ENCODE measurements around the gene HYLS1. TPM values are rescaled to one million over a fixed set of nuclear protein-coding genes. Genes with fewer than 3 reads are reported as not detected.

The HYLS1 gene
- total RNA-seq, 1 experiment from 2014 or later: 8.1 TPM

- no peak overlapping the region for H3K4me3 Mint-ChIP-seq
- H3K9me3 Mint-ChIP-seq: no peaks in the 10 kb centered on the region
- peak overlapping the region; percentile 47 for H3K27ac Mint-ChIP-seq
- DNase-seq (ENCODE audit: low spot score) (no peak), ATAC-seq (peak; percentile 12)
- no peaks in the 10 kb centered on the region for H3K36me3 Mint-ChIP-seq
- H3K4me1 Mint-ChIP-seq: peaks cover 23% of the 10 kb centered on the region
- ChIA-PET POLR2A (interaction anchor here (1.3 kb wide), 1 partner anchor 252 kb away, joined by 4 read pairs; no protein-coding TSS in a partner anchor), CTCF (interaction anchor here (1.0 to 3.2 kb wide), 24 partner anchors 9 to 252 kb away, joined by 3 to 28 read pairs (median 6); partner anchors contain the start of gene HYLS1)
- no peak for TF ChIP-seq HMGA2 (CRISPR knock-in tag; IDR thresholded peaks at IDR 0.05)
- no peak for TF ChIP-seq ZNF138 (CRISPR knock-in tag; conservative IDR thresholded peaks at IDR 0.05)
- TF ChIP-seq PRRX2 (CRISPR knock-in tag; IDR thresholded peaks at IDR 0.05): no peak
- TF ChIP-seq ZSCAN18 (CRISPR knock-in tag; IDR thresholded peaks at IDR 0.05): no peak
- TF ChIP-seq ZBTB43 (CRISPR knock-in tag; IDR thresholded peaks at IDR 0.05): no peak
- TF ChIP-seq E2F4 (CRISPR knock-in tag; IDR thresholded peaks at IDR 0.05; ENCODE audit: borderline replicate concordance, low read depth): no peak
- TF ChIP-seq CREM (CRISPR knock-in tag; IDR thresholded peaks at IDR 0.05): no peak
- TF ChIP-seq NFE2L1 (CRISPR knock-in tag; IDR thresholded peaks at IDR 0.05): no peak
- TF ChIP-seq NFATC4 (CRISPR knock-in tag; IDR thresholded peaks at IDR 0.05): no peak
- TF ChIP-seq NR1H2 (CRISPR knock-in tag; IDR thresholded peaks at IDR 0.05): no peak
- no peak for TF ChIP-seq TCF7 (CRISPR knock-in tag; IDR thresholded peaks at IDR 0.05; ENCODE audit: low read depth)
- H3K27me3 Mint-ChIP-seq (ENCODE audit: low read depth): no peaks in the 10 kb centered on the region; the same call in 1 of the 2 replicates
Observed at GRCh38 chr11:125941267-125941618, 53.8 kb downstream of the HYLS1 start.

GRCh38 chr11:125941619-125942611 is 54.4 kb downstream of the HYLS1 start:
- CTCF ChIA-PET: interaction anchor here (0.6 to 3.2 kb wide), 43 partner anchors 9 to 252 kb away, joined by 3 to 28 read pairs (median 5); partner anchors contain the start of genes HYLS1 and PUS3
- Mint-ChIP-seq H3K4me1 (peaks cover 23% of the 10 kb centered on the region), H3K4me3 (no peak overlapping the region), H3K27ac (peak overlapping the region; percentile 45), H3K9me3 (no peaks in the 10 kb centered on the region), H3K36me3 (no peaks in the 10 kb centered on the region), H3K27me3 (ENCODE audit: low read depth) (no peaks in the 10 kb centered on the region; the same call in 1 of the 2 replicates)
- DNase-seq (ENCODE audit: low spot score): peak; percentile 91
- peak; percentile 92 for ATAC-seq
- POLR2A ChIA-PET: interaction anchor here (1.3 kb wide), 1 partner anchor 252 kb away, joined by 4 read pairs; no protein-coding TSS in a partner anchor
- peak; percentile 45; the same call in 1 of the 2 replicates for TF ChIP-seq ZNF423 (CRISPR knock-in tag; IDR thresholded peaks at IDR 0.05)
- peak; percentile 73 for TF ChIP-seq HMGXB4 (CRISPR knock-in tag; IDR thresholded peaks at IDR 0.05)
- TF ChIP-seq, protein P1, sequence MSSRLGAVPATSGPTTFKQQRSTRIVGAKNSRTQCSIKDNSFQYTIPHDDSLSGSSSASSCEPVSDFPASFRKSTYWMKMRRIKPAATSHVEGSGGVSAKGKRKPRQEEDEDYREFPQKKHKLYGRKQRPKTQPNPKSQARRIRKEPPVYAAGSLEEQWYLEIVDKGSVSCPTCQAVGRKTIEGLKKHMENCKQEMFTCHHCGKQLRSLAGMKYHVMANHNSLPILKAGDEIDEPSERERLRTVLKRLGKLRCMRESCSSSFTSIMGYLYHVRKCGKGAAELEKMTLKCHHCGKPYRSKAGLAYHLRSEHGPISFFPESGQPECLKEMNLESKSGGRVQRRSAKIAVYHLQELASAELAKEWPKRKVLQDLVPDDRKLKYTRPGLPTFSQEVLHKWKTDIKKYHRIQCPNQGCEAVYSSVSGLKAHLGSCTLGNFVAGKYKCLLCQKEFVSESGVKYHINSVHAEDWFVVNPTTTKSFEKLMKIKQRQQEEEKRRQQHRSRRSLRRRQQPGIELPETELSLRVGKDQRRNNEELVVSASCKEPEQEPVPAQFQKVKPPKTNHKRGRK (CRISPR knock-in tag; IDR thresholded peaks at IDR 0.05; ENCODE audit: borderline replicate concordance): no peak
- peak; percentile 61; the same call in 1 of the 2 replicates for TF ChIP-seq SMAD3 (CRISPR knock-in tag; IDR thresholded peaks at IDR 0.05; ENCODE audit: borderline replicate concordance)
- TF ChIP-seq, protein P2, sequence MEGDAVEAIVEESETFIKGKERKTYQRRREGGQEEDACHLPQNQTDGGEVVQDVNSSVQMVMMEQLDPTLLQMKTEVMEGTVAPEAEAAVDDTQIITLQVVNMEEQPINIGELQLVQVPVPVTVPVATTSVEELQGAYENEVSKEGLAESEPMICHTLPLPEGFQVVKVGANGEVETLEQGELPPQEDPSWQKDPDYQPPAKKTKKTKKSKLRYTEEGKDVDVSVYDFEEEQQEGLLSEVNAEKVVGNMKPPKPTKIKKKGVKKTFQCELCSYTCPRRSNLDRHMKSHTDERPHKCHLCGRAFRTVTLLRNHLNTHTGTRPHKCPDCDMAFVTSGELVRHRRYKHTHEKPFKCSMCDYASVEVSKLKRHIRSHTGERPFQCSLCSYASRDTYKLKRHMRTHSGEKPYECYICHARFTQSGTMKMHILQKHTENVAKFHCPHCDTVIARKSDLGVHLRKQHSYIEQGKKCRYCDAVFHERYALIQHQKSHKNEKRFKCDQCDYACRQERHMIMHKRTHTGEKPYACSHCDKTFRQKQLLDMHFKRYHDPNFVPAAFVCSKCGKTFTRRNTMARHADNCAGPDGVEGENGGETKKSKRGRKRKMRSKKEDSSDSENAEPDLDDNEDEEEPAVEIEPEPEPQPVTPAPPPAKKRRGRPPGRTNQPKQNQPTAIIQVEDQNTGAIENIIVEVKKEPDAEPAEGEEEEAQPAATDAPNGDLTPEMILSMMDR (IDR thresholded peaks at IDR 0.05): peak; percentile 68
- no peak for TF ChIP-seq TP53 (CRISPR knock-in tag; IDR thresholded peaks at IDR 0.05)
- TF ChIP-seq CBFB (CRISPR knock-in tag; IDR thresholded peaks at IDR 0.05; ENCODE audit: low read depth): peak; percentile 41; the same call in 1 of the 2 replicates
- 0 out of 2 replicates have a peak, but pooled peaks have one; percentile 17 for TF ChIP-seq USF2 (CRISPR knock-in tag; IDR thresholded peaks at IDR 0.05)
- TF ChIP-seq, protein P3, sequence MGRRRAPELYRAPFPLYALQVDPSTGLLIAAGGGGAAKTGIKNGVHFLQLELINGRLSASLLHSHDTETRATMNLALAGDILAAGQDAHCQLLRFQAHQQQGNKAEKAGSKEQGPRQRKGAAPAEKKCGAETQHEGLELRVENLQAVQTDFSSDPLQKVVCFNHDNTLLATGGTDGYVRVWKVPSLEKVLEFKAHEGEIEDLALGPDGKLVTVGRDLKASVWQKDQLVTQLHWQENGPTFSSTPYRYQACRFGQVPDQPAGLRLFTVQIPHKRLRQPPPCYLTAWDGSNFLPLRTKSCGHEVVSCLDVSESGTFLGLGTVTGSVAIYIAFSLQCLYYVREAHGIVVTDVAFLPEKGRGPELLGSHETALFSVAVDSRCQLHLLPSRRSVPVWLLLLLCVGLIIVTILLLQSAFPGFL (CRISPR knock-in tag; IDR thresholded peaks at IDR 0.05; ENCODE audit: borderline replicate concordance): no peak
- peak; percentile 22; the same call in 1 of the 2 replicates for TF ChIP-seq ZBTB21 (CRISPR knock-in tag; IDR thresholded peaks at IDR 0.05; ENCODE audit: borderline replicate concordance)
